Measurements from ENCODE around the gene VEPH1. TPM values are rescaled to one million over a fixed set of nuclear protein-coding genes. Genes with fewer than 3 reads are reported as not detected.

VEPH1 gene
- total and polyA plus RNA-seq, 9 of the 15 experiments (the other 6 are each of a cell fraction or from before 2014, with no cell fraction given), result 4.5 to 15.6 (median 5.8) TPM

DNA sequence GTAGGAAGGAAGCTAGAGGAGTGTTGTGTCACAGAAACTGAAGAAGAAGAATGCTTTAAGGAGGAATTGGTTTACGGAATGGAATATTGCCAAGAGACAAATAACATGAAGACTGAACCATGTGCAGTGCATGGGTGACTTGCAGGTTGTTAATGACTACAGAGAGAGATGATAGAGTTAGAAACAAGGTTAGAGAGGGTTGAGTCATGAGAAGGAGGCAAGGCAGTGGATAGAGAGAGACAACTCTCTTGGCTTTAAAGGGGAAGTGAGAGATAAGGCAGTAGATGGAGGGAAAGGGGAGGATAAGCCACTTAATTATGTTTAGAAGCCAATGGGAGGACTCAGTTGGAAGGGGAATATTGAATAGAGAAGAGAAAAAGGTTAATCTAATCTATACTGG is 224.0 kb downstream of the VEPH1 start (continued):
- TF ChIP-seq DEAF1 (CRISPR knock-in tag; IDR thresholded peaks at IDR 0.05) (no peak), NCOA4 (IDR thresholded peaks at IDR 0.05; ENCODE audit: partially characterized antibody) (no peak), ARHGAP35 (IDR thresholded peaks at IDR 0.05; ENCODE audit: partially characterized antibody) (no peak), ZSCAN32 (CRISPR knock-in tag; IDR thresholded peaks at IDR 0.05) (no peak), ZKSCAN1 (IDR thresholded peaks at IDR 0.05; ENCODE audit: low read depth, low read length) (no peak), ZEB2 (IDR thresholded peaks at IDR 0.05) (no peak), NFE2 (IDR thresholded peaks at IDR 0.05; ENCODE audit: low read depth) (peak; percentile 76), HCFC1 (IDR thresholded peaks at IDR 0.05; ENCODE audit: low read depth, low read length) (no peak), RBM17 (IDR thresholded peaks at IDR 0.05; ENCODE audit: borderline replicate concordance, low read depth, low read length) (no peak), OTX1 (CRISPR knock-in tag; IDR thresholded peaks at IDR 0.05) (no peak), TBL1XR1 (IDR thresholded peaks at IDR 0.05; ENCODE audit: low read length in 2 of 2) (no peak), HMG20A (CRISPR knock-in tag; conservative IDR thresholded peaks at IDR 0.05) (no peak), ZNF668 (CRISPR knock-in tag; IDR thresholded peaks at IDR 0.05) (no peak), SLC30A9 (CRISPR knock-in tag; IDR thresholded peaks at IDR 0.05) (no peak), RREB1 (CRISPR knock-in tag; IDR thresholded peaks at IDR 0.05) (no peak), ZNF77 (CRISPR knock-in tag; IDR thresholded peaks at IDR 0.05) (no peak), RAD21 (CRISPR knock-in tag; conservative IDR thresholded peaks at IDR 0.05 in 1 of 2, IDR thresholded peaks at IDR 0.05 in 1 of 2) (no peak), SMAD2 (IDR thresholded peaks at IDR 0.05; ENCODE audit: low read depth, low read length) (no peak), ZNF165 (CRISPR knock-in tag; IDR thresholded peaks at IDR 0.05; ENCODE audit: borderline replicate concordance) (no peak)
- TF ChIP-seq, protein P1, sequence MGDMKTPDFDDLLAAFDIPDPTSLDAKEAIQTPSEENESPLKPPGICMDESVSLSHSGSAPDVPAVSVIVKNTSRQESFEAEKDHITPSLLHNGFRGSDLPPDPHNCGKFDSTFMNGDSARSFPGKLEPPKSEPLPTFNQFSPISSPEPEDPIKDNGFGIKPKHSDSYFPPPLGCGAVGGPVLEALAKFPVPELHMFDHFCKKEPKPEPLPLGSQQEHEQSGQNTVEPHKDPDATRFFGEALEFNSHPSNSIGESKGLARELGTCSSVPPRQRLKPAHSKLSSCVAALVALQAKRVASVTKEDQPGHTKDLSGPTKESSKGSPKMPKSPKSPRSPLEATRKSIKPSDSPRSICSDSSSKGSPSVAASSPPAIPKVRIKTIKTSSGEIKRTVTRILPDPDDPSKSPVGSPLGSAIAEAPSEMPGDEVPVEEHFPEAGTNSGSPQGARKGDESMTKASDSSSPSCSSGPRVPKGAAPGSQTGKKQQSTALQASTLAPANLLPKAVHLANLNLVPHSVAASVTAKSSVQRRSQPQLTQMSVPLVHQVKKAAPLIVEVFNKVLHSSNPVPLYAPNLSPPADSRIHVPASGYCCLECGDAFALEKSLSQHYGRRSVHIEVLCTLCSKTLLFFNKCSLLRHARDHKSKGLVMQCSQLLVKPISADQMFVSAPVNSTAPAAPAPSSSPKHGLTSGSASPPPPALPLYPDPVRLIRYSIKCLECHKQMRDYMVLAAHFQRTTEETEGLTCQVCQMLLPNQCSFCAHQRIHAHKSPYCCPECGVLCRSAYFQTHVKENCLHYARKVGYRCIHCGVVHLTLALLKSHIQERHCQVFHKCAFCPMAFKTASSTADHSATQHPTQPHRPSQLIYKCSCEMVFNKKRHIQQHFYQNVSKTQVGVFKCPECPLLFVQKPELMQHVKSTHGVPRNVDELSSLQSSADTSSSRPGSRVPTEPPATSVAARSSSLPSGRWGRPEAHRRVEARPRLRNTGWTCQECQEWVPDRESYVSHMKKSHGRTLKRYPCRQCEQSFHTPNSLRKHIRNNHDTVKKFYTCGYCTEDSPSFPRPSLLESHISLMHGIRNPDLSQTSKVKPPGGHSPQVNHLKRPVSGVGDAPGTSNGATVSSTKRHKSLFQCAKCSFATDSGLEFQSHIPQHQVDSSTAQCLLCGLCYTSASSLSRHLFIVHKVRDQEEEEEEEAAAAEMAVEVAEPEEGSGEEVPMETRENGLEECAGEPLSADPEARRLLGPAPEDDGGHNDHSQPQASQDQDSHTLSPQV (IDR thresholded peaks at IDR 0.05), result no peak
